ENCODE measurements around the gene NOS3.
"Not testable (repeated sequence)": the region's sequence is repeated elsewhere in the genome, so short reads cannot be mapped to it uniquely, and the experiment has no call there.

Gene NOS3

DNA sequence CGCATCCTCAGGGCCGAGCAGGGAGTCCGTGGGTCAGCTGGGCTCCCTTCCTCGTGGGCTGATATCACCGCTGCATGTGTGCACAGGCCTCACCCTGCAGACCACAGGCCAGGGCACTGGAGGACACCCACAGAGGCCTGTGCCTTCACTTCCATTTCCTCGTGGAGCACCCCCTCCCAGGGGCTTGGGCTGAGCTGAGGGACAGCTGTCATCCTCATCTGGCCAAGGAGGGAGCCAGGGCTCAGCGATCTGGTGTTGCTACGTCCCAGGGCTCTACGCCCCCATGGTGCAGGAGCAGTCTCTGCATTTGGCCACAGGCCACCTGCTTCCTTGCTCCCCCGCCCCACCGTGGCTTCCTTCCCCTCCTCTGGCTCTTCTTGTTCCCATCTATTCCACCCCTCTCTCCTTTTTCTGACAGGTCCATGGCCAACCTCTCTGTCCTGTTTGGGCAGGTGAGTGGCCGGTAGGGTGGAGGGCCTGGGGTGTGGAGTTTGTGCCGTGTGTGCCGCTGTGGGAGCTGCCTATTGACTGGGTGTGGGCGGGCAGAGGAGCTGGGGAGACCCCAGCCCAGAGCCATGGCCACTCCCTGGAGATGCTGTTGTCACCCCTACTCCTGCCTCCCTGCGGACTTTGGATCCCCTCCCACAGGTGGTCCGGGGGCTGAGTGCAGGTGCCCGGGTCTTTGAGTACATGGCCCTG lies 49.2 kb downstream of the NOS3 start:
- DNase-seq = no peak

DNA sequence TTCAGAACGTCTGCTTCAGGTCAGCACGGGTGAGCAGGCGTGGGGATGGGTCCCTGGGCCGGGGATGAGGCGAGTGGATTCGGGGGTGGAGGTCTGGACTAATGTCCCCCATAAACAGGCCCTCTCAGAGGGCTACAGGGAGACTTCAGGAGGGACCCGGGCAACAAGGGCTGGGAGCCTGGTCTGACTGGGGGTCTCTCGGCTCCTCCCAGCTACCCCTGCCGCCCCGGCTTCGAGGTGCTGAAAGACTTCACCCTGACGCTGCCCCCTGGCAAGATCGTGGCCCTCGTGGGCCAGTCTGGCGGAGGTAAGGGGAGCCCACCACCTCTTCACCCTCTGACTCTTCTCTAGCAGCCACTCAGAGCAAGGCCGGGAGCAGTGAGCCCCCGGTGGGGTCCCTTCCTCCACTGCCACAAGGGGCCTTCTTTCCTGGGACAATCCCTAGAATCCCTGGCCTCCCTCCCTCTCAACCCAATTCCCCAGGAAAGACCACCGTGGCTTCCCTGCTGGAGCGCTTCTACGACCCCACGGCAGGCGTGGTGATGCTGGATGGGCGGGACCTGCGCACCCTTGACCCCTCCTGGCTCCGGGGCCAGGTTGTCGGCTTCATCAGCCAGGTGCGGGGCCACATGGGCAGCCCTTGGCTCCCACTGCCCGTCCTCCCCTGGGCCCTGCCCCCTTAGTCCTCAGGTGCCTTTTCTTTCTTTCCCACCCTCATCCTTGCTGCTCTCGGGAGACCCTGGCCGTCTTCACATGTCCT lies 50.0 kb downstream of the NOS3 start:
- DNase-seq = no peak

DNA sequence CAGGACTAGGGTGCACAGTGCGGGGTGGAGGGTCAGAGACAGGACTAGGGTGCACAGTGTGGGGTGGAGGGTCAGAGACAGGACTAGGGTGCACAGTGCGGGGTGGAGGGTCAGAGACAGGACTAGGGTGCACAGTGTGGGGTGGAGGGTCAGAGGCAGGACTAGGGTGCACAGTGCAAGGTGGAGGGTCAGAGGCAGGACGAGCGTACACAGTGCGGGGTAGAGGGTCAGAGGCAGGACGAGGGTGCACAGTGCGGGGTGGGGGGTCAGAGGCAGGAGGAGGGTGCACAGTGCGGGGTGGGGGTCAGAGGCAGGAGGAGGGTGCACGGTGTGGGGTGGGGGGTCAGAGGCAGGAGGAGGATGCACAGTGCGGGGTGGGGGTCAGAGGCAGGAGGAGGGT lies 52.6 kb downstream of the NOS3 start:
- DNase-seq = not testable (repeated sequence)

DNA sequence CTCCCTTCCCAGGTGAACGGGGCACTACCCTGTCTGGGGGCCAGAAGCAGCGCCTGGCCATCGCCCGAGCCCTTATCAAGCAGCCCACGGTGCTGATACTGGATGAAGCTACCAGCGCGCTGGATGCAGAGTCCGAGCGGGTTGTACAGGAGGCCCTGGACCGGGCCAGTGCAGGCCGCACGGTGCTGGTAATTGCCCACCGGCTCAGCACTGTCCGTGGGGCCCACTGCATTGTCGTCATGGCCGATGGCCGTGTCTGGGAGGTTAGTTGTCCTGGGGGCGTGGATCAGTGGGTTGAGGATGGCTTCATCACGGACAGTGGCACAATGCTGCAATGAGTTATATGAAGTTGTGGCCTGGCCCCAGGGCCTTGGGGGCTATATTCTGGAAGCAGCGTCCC lies 53.1 kb downstream of the NOS3 start:
- no peak for DNase-seq

DNA sequence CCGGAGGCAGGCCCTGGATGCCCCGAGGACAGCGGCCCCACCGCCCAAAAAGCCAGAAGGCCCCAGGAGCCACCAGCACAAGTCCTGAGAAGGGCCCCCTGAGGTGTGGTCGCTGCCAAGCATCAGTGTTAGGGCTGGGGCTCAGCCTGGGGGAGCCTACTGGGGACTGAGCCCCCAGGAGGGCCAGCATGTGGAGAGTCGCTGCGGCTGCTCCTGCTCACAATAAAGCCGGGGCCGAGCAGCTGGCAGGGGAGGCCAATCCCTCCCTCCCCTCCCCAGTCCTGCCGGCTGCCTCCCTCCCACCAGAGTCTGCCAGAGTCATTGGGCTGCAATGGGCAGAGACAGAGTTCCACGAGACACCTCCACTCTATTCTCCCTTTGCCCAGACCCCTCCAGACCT lies 54.4 kb downstream of the NOS3 start:
- DNase-seq = no peak

DNA sequence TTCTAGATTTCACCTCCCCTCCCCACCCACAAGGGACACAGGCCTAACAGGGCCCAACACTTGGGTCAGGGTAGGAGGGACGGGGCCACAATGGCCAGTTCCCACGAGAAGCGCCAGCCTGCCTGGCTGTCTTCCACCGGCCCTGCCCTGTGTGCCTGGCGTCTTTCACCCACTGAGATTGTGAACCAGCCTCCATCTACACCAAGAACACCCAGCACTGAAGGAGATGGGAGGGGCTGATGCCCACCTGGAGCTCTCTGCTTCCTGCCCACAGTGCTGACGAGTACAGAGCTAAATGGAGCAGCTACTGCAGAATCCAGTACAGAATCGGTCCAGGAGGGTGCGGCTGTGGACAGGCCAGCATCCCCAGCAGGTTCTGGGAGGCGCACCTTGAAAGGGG lies 55.1 kb downstream of the NOS3 start:
- no peak for DNase-seq

- DNase-seq = no peak
Observed at GRCh38 chr7:151046603-151047573, 56.1 kb downstream of the NOS3 start.

DNA sequence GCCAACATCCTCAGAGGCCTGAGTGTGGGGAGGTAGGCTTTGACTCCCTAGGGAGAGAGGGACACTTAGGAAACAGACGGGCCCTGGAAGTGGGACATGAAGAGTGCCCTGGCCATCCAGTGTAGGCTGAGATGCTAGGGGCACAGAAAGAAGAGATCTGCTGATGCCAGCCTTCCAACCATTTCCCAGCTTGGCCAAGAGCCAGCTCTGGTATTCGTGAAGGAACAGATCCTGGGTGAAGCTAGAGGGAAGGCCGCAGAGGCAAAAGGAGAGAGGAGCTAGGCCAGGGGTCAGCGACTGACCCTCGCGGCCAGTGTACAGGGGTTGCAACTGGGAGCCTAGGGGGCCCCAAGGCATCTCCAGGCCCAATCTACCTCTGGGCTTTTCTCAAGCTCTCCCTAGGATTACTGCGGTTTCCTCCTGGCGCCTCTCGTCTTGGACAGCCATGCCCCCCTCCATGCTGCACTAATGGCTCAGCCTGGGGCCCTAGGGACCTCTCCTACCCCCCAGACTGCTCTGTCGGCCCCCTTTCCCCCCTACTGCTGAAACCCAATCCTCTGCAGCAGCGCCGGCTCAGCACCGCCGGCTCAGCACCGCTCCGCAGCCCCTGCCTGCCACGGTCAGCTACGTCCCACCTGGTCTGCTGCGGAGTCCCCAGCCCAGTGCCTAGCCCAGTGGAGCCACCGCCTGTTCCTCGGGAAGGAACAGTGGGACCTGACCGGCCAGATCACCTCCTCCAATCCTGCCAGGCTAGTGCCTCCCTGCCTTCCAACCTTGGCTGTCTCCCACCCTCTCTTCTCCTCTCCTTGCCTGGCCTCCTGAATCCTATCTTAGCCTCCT lies 57.4 kb downstream of the NOS3 start, which contains the start of gene ASIC3:
TSS of gene ASIC3 (plus strand) at position 556 of the 840 bp plus-strand sequence. CDS start 355 bp downstream, outside the sequence.
- no peak for DNase-seq

DNA sequence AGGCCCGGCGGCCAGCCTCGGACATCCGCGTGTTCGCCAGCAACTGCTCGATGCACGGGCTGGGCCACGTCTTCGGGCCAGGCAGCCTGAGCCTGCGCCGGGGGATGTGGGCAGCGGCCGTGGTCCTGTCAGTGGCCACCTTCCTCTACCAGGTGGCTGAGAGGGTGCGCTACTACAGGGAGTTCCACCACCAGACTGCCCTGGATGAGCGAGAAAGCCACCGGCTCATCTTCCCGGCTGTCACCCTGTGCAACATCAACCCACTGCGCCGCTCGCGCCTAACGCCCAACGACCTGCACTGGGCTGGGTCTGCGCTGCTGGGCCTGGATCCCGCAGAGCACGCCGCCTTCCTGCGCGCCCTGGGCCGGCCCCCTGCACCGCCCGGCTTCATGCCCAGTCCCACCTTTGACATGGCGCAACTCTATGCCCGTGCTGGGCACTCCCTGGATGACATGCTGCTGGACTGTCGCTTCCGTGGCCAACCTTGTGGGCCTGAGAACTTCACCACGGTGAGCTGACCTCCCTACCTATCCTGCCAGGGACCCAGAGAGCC lies 58.2 kb downstream of the NOS3 start:
- DNase-seq = no peak

GRCh38 chr7:151051108-151051507 lies 60.3 kb downstream of the NOS3 start:
- DNase-seq = no peak

GRCh38 chr7:151053096-151053495 lies 62.3 kb downstream of the NOS3 start:
- DNase-seq = no peak

GRCh38 chr7:151053751-151054150 lies 62.9 kb downstream of the NOS3 start:
- no peak for DNase-seq

DNA sequence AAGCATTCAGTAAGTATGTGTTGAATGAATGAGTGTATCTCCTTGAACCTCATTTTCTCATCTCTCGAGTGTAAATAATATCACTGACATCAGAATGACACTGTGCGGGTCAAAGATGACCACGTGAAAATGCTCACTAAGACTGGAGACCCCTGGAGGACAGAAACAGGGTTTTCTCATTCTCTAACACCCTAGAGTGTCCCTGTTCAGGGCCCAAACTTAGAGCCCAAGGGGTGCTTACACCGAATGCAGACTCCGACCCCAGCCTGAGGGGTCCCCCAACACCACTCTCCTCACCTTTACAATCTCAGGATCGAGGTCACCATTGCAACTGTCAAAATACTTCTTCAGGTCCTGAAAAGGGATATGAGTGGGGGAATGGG lies 65.5 kb downstream of the NOS3 start:
- no peak for DNase-seq

DNA sequence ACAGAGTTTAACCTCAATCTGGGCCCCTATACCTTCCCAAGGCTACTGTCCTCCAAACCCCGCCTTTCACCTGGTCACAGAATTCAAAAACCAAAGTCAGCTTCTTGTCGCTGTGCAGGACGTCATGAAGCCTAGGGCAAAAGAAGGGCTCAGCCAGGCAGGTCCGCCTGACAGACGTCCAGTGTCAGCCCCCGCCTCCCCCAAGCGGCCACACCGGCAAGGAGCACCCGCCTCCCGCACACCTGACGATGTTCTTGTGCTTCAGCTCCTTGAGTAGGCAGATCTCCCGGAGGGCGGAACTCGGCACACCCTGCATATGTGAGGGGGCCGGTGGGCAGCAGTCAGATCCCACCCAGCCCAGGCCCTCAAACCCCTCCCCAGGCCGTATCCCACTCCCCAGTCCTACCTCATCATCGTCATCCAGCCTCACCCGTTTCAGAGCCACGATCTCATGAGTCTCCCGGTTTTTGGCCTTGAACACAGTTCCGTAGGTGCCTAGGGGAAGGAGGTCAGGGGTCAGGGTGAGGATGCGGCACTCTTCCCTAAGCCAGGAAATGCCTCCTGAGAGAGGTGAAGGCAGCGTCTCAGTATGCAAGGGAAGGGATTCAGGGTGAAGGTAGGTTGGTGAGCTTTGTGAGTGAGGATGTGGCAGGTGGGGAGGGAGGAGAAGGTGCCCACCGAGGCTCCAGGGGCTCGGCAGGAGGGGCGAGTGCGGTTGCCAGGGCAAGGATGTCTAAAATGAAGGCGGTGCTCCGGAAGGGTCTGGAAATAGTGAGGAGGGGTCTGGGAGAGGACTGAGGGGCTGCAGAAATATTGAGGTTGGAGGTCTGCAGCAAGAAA lies 66.1 kb downstream of the NOS3 start:
- no peak for DNase-seq

- DNase-seq = no peak
Observed at GRCh38 chr7:151057506-151057988, 66.7 kb downstream of the NOS3 start, which contains the start of gene CDK5. CDK5 (minus strand) TSS chr7:151057897; CDS start chr7:151057848, 49 bp downstream.

- DNase-seq = peak; percentile 99
Observed at GRCh38 chr7:151057989-151058780, 67.4 kb downstream of the NOS3 start.

DNA sequence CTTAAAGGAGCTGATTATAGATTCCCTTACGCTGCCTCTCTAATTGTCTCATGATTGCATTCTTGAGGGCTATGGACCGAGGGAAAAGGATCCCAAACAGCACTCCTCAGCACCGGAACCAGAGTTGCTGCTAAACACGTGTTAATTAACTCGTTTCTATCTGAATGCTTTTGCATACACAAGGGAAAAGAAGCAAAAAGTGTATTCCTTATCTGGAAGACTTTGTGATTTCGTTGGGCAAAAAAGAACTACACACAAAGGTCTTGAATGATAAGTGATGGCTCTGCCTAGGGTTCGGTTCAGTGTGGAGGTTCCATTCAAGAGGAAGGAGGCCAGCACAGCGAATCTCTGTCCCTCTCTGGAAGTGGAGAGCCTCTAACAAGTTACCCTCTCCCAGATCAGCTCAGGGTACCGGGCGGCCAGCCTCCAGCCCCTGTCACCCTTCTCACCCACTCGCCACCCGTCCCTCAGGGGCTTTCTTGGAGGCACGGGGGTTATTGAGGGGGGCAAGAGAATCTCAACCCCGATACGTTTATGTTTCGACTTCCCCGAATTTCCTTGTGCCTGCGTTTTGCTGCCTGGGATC lies 68.1 kb downstream of the NOS3 start:
- DNase-seq = no peak

GRCh38 chr7:151059367-151060112 lies 68.7 kb downstream of the NOS3 start, which contains the start of gene SLC4A2:
SLC4A2 (plus strand) TSS chr7:151059589; CDS start chr7:151061988, 2,399 bp downstream.
- peak; percentile 58 to 70 for DNase-seq

- no peak for DNase-seq
Observed at GRCh38 chr7:151060113-151060415, 69.2 kb downstream of the NOS3 start.
